Chondrocyte (in vitro differentiated cells): Measurements from ENCODE around the gene ZIC4. TPM values are rescaled to one million over a fixed set of nuclear protein-coding genes. Genes with fewer than 3 reads are reported as not detected.

Experiments
- DNase-seq: peaks from one replicate; pipeline ENCODE4 v3.0.0; 2021; ENCODE audit warnings: mixed read lengths, low spot score
- H3K27ac Mint-ChIP-seq: one replicate; pipeline ENCODE4 v1.8.0; 2021; ENCODE audit warnings: mild to moderate bottlenecking, moderate library complexity, mixed read lengths; ENCODE audit not compliant: unreplicated experiment
- H3K27me3 Mint-ChIP-seq: 2 replicates; pipeline ENCODE4 v1.8.0; 2021; ENCODE audit warnings: low read depth, mixed read lengths
- H3K36me3 Mint-ChIP-seq: 2 replicates; pipeline ENCODE4 v1.8.0; 2021; ENCODE audit warnings: low read depth, mixed read lengths
- H3K4me1 Mint-ChIP-seq: 2 replicates; pipeline ENCODE4 v1.8.0; 2021; ENCODE audit warnings: low read depth, mild to moderate bottlenecking, mixed read lengths
- H3K4me3 Mint-ChIP-seq: one replicate; pipeline ENCODE4 v1.8.0; 2021; ENCODE audit warnings: mild to moderate bottlenecking, moderate library complexity, mixed read lengths; ENCODE audit not compliant: unreplicated experiment
- H3K9me3 Mint-ChIP-seq: 2 replicates; pipeline ENCODE4 v1.8.0; 2021; ENCODE audit warnings: low read depth, mixed read lengths
- CTCF ChIP-seq: fragments of 200-600 bp; sonication (generic); IDR thresholded peaks from 2 replicates; pipeline ENCODE4 v1.5.0; 2021; ENCODE audit warnings: antibody characterized with exemption, mild to moderate bottlenecking, moderate library complexity
- total RNA-seq: library from RNA; stranded (reverse); gene quantifications from 3 replicates; pipeline ENCODE4 v1.2.1, GENCODE V29; 2021

The ZIC4 gene
- total RNA-seq, 1 donor from 2014 or later, result 1.7 TPM

GRCh38 chr3:147401421-147401820 lies 4.9 kb downstream of the ZIC4 start:
- Mint-ChIP-seq H3K36me3 (no peaks in the 10 kb centered on the region), H3K27me3 (peaks cover 59% of the 10 kb centered on the region), H3K4me1 (peaks cover 26% of the 10 kb centered on the region), H3K9me3 (no peaks in the 10 kb centered on the region), H3K27ac (no peak overlapping the region), H3K4me3 (no peak overlapping the region)
- TF ChIP-seq CTCF, result no peak
- DNase-seq, result no peak

GRCh38 chr3:147400999-147401398 lies 5.3 kb downstream of the ZIC4 start:
- Mint-ChIP-seq H3K36me3 (no peaks in the 10 kb centered on the region), H3K9me3 (no peaks in the 10 kb centered on the region), H3K27ac (no peak overlapping the region), H3K27me3 (peaks cover 57% of the 10 kb centered on the region), H3K4me3 (no peak overlapping the region), H3K4me1 (peaks cover 24% of the 10 kb centered on the region)
- DNase-seq, result no peak
- TF ChIP-seq CTCF, result no peak

DNA sequence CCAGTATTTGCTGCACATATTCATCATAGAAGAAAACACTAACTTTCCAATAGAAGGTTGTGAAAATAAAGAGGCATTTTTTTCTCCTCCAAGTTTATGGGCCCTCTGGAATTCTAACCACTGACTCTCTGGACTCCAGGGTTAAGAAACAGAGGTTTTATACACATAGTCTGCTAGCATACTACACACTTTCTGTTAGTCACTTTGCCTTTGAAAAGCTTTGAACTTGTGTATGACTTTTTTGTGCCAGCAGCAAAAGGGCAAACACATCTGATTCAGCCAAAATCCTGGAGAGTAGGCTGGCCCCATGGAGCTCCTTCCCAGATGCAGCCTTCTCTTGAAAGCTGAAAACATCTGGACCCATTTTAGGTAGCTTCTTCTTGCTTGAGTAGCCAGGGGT lies 6.2 kb downstream of the ZIC4 start:
- H3K36me3 Mint-ChIP-seq, result no peaks in the 10 kb centered on the region
- H3K27ac Mint-ChIP-seq, result no peak overlapping the region
- no peak for DNase-seq
- no peak overlapping the region for H3K4me3 Mint-ChIP-seq
- H3K4me1 Mint-ChIP-seq, result peaks cover 32% of the 10 kb centered on the region
- no peaks in the 10 kb centered on the region for H3K9me3 Mint-ChIP-seq
- peaks cover 56% of the 10 kb centered on the region for H3K27me3 Mint-ChIP-seq
- no peak for TF ChIP-seq CTCF

GRCh38 chr3:147398813-147399534 lies 7.4 kb downstream of the ZIC4 start:
- no peak for TF ChIP-seq CTCF
- no peak overlapping the region for H3K27ac Mint-ChIP-seq
- H3K9me3 Mint-ChIP-seq, result no peaks in the 10 kb centered on the region
- H3K27me3 Mint-ChIP-seq, result peaks cover 57% of the 10 kb centered on the region
- peaks cover 39% of the 10 kb centered on the region for H3K4me1 Mint-ChIP-seq
- no peak overlapping the region for H3K4me3 Mint-ChIP-seq
- H3K36me3 Mint-ChIP-seq, result no peaks in the 10 kb centered on the region
- no peak for DNase-seq

- peak overlapping the region; percentile 65 for H3K27ac Mint-ChIP-seq
- H3K9me3 Mint-ChIP-seq, result no peaks in the 10 kb centered on the region
- H3K4me1 Mint-ChIP-seq, result peaks cover 34% of the 10 kb centered on the region
- no peak for DNase-seq
- no peaks in the 10 kb centered on the region for H3K36me3 Mint-ChIP-seq
- peak overlapping the region; percentile 36 for H3K4me3 Mint-ChIP-seq
- H3K27me3 Mint-ChIP-seq, result peaks cover 54% of the 10 kb centered on the region
- no peak for TF ChIP-seq CTCF
Observed at GRCh38 chr3:147397875-147398812, 8.2 kb downstream of the ZIC4 start.
